HepG2 (cell line): ENCODE results near the gene SLC8A2. TPM values are rescaled to one million over a fixed set of nuclear protein-coding genes. Genes with fewer than 3 reads are reported as not detected.
A peak's percentile ranks its signal among the peaks of the same experiment; 100 is the strongest.

Source experiments
- CCDC6 ChIP-seq: sonication (generic); formaldehyde crosslinking; IDR thresholded peaks from 2 replicates; pipeline ENCODE4 v1.8.1; 2022; ENCODE audit warnings: mild to moderate bottlenecking, missing genetic modification reagents, moderate library complexity
- CREB1 ChIP-seq, 2 experiments: fragments of 450-650 bp in 1 of 2; IDR thresholded peaks; 2 replicates each; pipeline ENCODE4 v1.6.1; 2016 to 2017; ENCODE audit warnings: control low read depth in 1 of 2, mild to moderate bottlenecking in 1 of 2, missing compliant biosample characterization in 1 of 2, missing genetic modification characterization in 1 of 2
- FLYWCH1 ChIP-seq: sonication (generic); formaldehyde crosslinking; IDR thresholded peaks from 2 replicates; pipeline ENCODE4 v1.8.1; 2023; ENCODE audit warnings: mild to moderate bottlenecking, missing genetic modification reagents
- KDM2A ChIP-seq: sonication (generic); formaldehyde crosslinking; IDR thresholded peaks from 2 replicates; pipeline ENCODE4 v1.4.0; 2020; ENCODE audit warnings: low read depth, missing genetic modification reagents, borderline replicate concordance
- MTA1 ChIP-seq: sonication (generic); formaldehyde crosslinking; IDR thresholded peaks from 2 replicates; pipeline ENCODE4 v1.4.0; 2020; ENCODE audit warnings: missing genetic modification reagents, mild to moderate bottlenecking, borderline replicate concordance
- NBN ChIP-seq: fragments of 450-650 bp; conservative IDR thresholded peaks from 2 replicates; pipeline ENCODE4 v1.6.1; 2017
- NR1H2 ChIP-seq: sonication (generic); formaldehyde crosslinking; IDR thresholded peaks from 2 replicates; pipeline ENCODE4 v1.8.1; 2022; ENCODE audit warnings: low read depth, missing genetic modification reagents, borderline replicate concordance
- NR2F1 ChIP-seq, 2 experiments: fragments of 450-650 bp in 1 of 2; formaldehyde crosslinking in 1 of 2; IDR thresholded peaks; 2 replicates each; pipeline versions ENCODE4 v1.5.0 to v1.6.1; 2016 to 2020; ENCODE audit warnings: mild to moderate bottlenecking in 1 of 2, missing compliant biosample characterization in 1 of 2, missing genetic modification reagents in 1 of 2, moderate library complexity in 1 of 2
- NR2F6 ChIP-seq, 2 experiments: IDR thresholded peaks; 2 replicates each; pipeline ENCODE4 v1.6.1; 2016; ENCODE audit warnings: antibody characterized with exemption in 1 of 2, mild to moderate bottlenecking in 1 of 2
- SAFB2 ChIP-seq: sonication (generic); formaldehyde crosslinking; IDR thresholded peaks from 2 replicates; pipeline ENCODE4 v1.5.1; 2020; ENCODE audit warnings: missing genetic modification reagents, low read depth, mild to moderate bottlenecking, borderline replicate concordance
- THAP11 ChIP-seq: IDR thresholded peaks from 2 replicates; pipeline ENCODE4 v1.6.1; 2016; ENCODE audit warnings: missing biosample characterization, missing genetic modification reagents
- ZFP36 ChIP-seq: fragments of 150-350 bp; IDR thresholded peaks from 2 replicates; pipeline ENCODE4 v1.6.1; 2018; ENCODE audit warnings: borderline replicate concordance, low read length, low read depth; ENCODE audit not compliant: partially characterized antibody
- ZNF724P ChIP-seq: sonication (generic); formaldehyde crosslinking; IDR thresholded peaks from 2 replicates; pipeline ENCODE4 v1.8.0; 2022; ENCODE audit warnings: missing genetic modification reagents, borderline replicate concordance
- polyA plus RNA-seq, 8 experiments: library from polyadenylated mRNA; depleted of rRNA in 3 of 8; stranded (reverse) in 7 of 8; unstranded in 1 of 8; fragments of >200 nt; fragmentation: Illumina TruSeq in 4 of 8; extraction: Trizol in 4 of 8; gene quantifications; 2 replicates each; pipeline versions ENCODE4 v1.2.1 to v1.2.3, GENCODE V29; 2011 to 2016; ENCODE audit warnings: low read depth in 4 of 8, missing spikeins in 1 of 8, mixed read lengths in 1 of 8; ENCODE audit not compliant: insufficient read depth in 1 of 8
- total RNA-seq, 5 experiments: library from RNA; depleted of rRNA; stranded (reverse); fragments of >200 nt; fragmentation: Illumina TruSeq; extraction: Trizol; gene quantifications; 2 replicates each; pipeline ENCODE4 v1.2.3, GENCODE V29; 2016; ENCODE audit warnings: low read depth in 1 of 5
- TF ChIP-seq, protein P1 (sequence below): IDR thresholded peaks from 2 replicates; pipeline ENCODE4 v1.6.1; 2016; ENCODE audit warnings: missing compliant biosample characterization, missing genetic modification reagents, borderline replicate concordance
- TF ChIP-seq, protein P2 (sequence below): sonication (generic); formaldehyde crosslinking; conservative IDR thresholded peaks from 2 replicates; pipeline ENCODE4 v1.4.0; 2020; ENCODE audit warnings: mild to moderate bottlenecking, missing genetic modification reagents, moderate library complexity
- TF ChIP-seq, protein P3 (sequence below): sonication (generic); formaldehyde crosslinking; IDR thresholded peaks from 2 replicates; pipeline ENCODE4 v1.4.0; 2020; ENCODE audit warnings: missing genetic modification reagents
- TF ChIP-seq, protein P4 (sequence below): sonication (generic); formaldehyde crosslinking; IDR thresholded peaks from 2 replicates; pipeline ENCODE4 v1.4.0; 2020; ENCODE audit warnings: low read depth, mild to moderate bottlenecking, missing genetic modification reagents

Gene SLC8A2
- total and polyA plus RNA-seq, 2 of the 13 experiments (the other 11 are each of a cell fraction or from before 2014, with no cell fraction given) = 0.02 TPM; not detected in 1

DNA sequence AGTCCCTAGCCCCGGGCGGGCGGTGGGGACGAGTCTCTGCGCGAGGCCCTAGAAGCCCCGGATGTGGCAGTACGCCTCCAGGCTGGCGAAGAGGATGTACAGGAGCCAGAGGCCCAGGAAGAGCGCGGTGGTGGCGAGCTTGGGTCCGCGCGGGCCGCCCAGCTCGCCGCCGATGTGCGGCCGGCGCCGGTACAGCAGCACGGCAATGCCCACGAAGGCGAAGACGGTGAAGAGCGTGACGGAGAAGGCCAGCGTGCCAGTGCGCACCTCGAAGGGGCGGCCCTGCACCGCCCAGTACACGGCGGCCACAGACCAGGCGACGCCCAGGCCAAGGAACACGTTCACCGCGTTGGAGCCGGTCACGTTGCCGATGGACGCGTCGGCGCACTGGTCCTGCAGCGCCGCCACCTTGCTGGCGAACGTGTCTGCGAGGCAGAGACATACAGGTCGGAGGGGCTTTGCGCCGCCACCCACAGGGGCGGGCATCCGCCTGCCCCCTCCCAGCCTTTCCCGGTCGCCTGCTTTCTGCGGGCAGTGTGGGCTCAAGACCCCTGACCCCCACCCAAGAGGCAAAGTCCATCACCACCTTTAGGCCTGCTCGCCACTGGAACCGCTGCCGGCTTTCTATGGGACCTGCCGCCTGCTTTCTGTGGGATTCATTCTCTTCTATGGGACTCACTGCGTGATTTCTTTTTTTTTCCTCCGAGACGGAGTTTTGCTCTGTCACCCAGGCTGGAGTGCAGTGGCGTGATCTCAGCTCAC, 41.5 kb downstream of the SLC8A2 start (continued):
- TF ChIP-seq NR2F1 (CRISPR knock-in tag; IDR thresholded peaks at IDR 0.05) = no peak
- TF ChIP-seq CCDC6 (CRISPR knock-in tag) = peak; percentile 40; the same call in 1 of the 2 replicates
- TF ChIP-seq ZFP36 = no peak
- peak; percentile 70; the same call in 1 of the 2 replicates for TF ChIP-seq NR1H2
- 0 out of 2 replicates have a peak, but pooled peaks have one; percentile 41 for TF ChIP-seq MTA1 (CRISPR knock-in tag)
- TF ChIP-seq, protein P1, sequence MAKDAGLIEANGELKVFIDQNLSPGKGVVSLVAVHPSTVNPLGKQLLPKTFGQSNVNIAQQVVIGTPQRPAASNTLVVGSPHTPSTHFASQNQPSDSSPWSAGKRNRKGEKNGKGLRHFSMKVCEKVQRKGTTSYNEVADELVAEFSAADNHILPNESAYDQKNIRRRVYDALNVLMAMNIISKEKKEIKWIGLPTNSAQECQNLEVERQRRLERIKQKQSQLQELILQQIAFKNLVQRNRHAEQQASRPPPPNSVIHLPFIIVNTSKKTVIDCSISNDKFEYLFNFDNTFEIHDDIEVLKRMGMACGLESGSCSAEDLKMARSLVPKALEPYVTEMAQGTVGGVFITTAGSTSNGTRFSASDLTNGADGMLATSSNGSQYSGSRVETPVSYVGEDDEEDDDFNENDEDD (CRISPR knock-in tag) = peak; percentile 82; the same call in 1 of the 2 replicates
- TF ChIP-seq KDM2A = peak; percentile 88
- TF ChIP-seq, protein P2, sequence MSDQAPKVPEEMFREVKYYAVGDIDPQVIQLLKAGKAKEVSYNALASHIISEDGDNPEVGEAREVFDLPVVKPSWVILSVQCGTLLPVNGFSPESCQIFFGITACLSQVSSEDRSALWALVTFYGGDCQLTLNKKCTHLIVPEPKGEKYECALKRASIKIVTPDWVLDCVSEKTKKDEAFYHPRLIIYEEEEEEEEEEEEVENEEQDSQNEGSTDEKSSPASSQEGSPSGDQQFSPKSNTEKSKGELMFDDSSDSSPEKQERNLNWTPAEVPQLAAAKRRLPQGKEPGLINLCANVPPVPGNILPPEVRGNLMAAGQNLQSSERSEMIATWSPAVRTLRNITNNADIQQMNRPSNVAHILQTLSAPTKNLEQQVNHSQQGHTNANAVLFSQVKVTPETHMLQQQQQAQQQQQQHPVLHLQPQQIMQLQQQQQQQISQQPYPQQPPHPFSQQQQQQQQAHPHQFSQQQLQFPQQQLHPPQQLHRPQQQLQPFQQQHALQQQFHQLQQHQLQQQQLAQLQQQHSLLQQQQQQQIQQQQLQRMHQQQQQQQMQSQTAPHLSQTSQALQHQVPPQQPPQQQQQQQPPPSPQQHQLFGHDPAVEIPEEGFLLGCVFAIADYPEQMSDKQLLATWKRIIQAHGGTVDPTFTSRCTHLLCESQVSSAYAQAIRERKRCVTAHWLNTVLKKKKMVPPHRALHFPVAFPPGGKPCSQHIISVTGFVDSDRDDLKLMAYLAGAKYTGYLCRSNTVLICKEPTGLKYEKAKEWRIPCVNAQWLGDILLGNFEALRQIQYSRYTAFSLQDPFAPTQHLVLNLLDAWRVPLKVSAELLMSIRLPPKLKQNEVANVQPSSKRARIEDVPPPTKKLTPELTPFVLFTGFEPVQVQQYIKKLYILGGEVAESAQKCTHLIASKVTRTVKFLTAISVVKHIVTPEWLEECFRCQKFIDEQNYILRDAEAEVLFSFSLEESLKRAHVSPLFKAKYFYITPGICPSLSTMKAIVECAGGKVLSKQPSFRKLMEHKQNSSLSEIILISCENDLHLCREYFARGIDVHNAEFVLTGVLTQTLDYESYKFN (CRISPR knock-in tag) = peak; percentile 38; the same call in 1 of the 2 replicates
- TF ChIP-seq, protein P3, sequence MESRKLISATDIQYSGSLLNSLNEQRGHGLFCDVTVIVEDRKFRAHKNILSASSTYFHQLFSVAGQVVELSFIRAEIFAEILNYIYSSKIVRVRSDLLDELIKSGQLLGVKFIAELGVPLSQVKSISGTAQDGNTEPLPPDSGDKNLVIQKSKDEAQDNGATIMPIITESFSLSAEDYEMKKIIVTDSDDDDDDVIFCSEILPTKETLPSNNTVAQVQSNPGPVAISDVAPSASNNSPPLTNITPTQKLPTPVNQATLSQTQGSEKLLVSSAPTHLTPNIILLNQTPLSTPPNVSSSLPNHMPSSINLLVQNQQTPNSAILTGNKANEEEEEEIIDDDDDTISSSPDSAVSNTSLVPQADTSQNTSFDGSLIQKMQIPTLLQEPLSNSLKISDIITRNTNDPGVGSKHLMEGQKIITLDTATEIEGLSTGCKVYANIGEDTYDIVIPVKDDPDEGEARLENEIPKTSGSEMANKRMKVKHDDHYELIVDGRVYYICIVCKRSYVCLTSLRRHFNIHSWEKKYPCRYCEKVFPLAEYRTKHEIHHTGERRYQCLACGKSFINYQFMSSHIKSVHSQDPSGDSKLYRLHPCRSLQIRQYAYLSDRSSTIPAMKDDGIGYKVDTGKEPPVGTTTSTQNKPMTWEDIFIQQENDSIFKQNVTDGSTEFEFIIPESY = peak; percentile 52; the same call in 1 of the 2 replicates
- TF ChIP-seq FLYWCH1 (CRISPR knock-in tag) = no peak
- TF ChIP-seq THAP11 (CRISPR knock-in tag) = no peak
- TF ChIP-seq NBN = no peak
- no peak for TF ChIP-seq NR2F6 (IDR thresholded peaks at IDR 0.05)
- no peak for TF ChIP-seq NR2F6 (CRISPR knock-in tag; IDR thresholded peaks at IDR 0.05)
- 0 out of 2 replicates have a peak, but pooled peaks have one; percentile 83 for TF ChIP-seq ZNF724P
- TF ChIP-seq, protein P4, sequence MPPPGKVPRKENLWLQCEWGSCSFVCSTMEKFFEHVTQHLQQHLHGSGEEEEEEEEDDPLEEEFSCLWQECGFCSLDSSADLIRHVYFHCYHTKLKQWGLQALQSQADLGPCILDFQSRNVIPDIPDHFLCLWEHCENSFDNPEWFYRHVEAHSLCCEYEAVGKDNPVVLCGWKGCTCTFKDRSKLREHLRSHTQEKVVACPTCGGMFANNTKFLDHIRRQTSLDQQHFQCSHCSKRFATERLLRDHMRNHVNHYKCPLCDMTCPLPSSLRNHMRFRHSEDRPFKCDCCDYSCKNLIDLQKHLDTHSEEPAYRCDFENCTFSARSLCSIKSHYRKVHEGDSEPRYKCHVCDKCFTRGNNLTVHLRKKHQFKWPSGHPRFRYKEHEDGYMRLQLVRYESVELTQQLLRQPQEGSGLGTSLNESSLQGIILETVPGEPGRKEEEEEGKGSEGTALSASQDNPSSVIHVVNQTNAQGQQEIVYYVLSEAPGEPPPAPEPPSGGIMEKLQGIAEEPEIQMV (CRISPR knock-in tag) = 0 out of 2 replicates have a peak, but pooled peaks have one; percentile 59
- TF ChIP-seq CREB1 (IDR thresholded peaks at IDR 0.05) = no peak
- TF ChIP-seq CREB1 (CRISPR knock-in tag; IDR thresholded peaks at IDR 0.05) = no peak
- peak; percentile 37 for TF ChIP-seq SAFB2 (CRISPR knock-in tag)
